H1 (cell line): ENCODE measurements around the gene HRH3. TPM values are rescaled to one million over a fixed set of nuclear protein-coding genes. Genes with fewer than 3 reads are reported as not detected.
A peak's percentile ranks its signal among the peaks of the same experiment; 100 is the strongest.

Experiments
- CTCF ChIA-PET: fragments of 300-600 bp; sonication (Branson Sonifier 250); formaldehyde crosslinking; loops from one replicate; lab custom pipeline; 2021; ENCODE audit not compliant: partially characterized antibody; lab: Charles Lee
- POLR2A ChIA-PET: fragments of 300-600 bp; sonication (Branson Sonifier 250); formaldehyde crosslinking; loops from one replicate; lab custom pipeline; 2021; ENCODE audit warnings: inconsistent platforms; ENCODE audit not compliant: partially characterized antibody; lab: Charles Lee
- DNase-seq, 2 experiments: peaks; one replicate each; pipeline versions ENCODE4 v3.0.0 to v3.0.0-alpha.2; 2010 to 2022; ENCODE audit warnings: low spot score in 2 of 2, low read depth in 1 of 2, mixed read lengths in 1 of 2
- FAIRE-seq: peaks from 2 replicates; lab custom pipeline; 2011; peaks lifted over from hg19 to GRCh38; lab: Jason Lieb, UNC
- H2AFZ ChIP-seq: 2 replicates; pipeline ENCODE4 v1.8.1; 2012; ENCODE audit warnings: low read length, inconsistent platforms
- H2AK5ac ChIP-seq: 2 replicates; pipeline ENCODE4 v1.6.1; 2013; ENCODE audit warnings: low read depth, low read length
- H2BK120ac ChIP-seq: replicated peaks from 2 replicates; pipeline ENCODE3; 2013; ENCODE audit warnings: low read depth, low read length, inconsistent platforms
- H2BK12ac ChIP-seq: 2 replicates; pipeline ENCODE4 v1.6.1; 2013; ENCODE audit warnings: low read depth, low read length
- H2BK15ac ChIP-seq: 2 replicates; pipeline ENCODE4 v1.6.1; 2013; ENCODE audit warnings: low read length
- H2BK20ac ChIP-seq: 2 replicates; pipeline ENCODE4 v1.6.1; 2013; ENCODE audit warnings: low read length
- H2BK5ac ChIP-seq: 2 replicates; pipeline ENCODE4 v1.6.1; 2013; ENCODE audit warnings: low read depth, low read length
- H3K14ac ChIP-seq: 2 replicates; pipeline ENCODE4 v1.6.1; 2013; ENCODE audit warnings: inconsistent platforms; ENCODE audit not compliant: insufficient read length
- H3K18ac ChIP-seq: 2 replicates; pipeline ENCODE4 v1.6.1; 2013; ENCODE audit warnings: low read length; ENCODE audit errors: extremely low read depth
- H3K23ac ChIP-seq: 2 replicates; pipeline ENCODE4 v1.6.1; 2013; ENCODE audit warnings: inconsistent platforms; ENCODE audit not compliant: insufficient read length
- H3K23me2 ChIP-seq: 2 replicates; pipeline ENCODE4 v1.6.1; 2013; ENCODE audit warnings: low read depth, low read length
- H3K27ac ChIP-seq: 2 replicates; pipeline ENCODE4 v1.6.1; 2011; ENCODE audit warnings: low read depth, low read length, inconsistent platforms
- H3K27me3 ChIP-seq, 4 experiments: replicated peaks in 1 of 4; 1 replicate in 1 of 4; 2 replicates in 3 of 4; pipeline versions ENCODE4 v1.6.1 to v1.8.1; 2011 to 2013; ENCODE audit warnings: low read length in 3 of 4, mild to moderate bottlenecking in 3 of 4, inconsistent platforms in 2 of 4, mixed read lengths in 2 of 4, moderate library complexity in 1 of 4; ENCODE audit not compliant: control insufficient read depth in 3 of 4, insufficient read depth in 3 of 4; ENCODE audit errors: extremely low read depth in 1 of 4
- H3K36me3 ChIP-seq, 4 experiments: 2 replicates each; pipeline versions ENCODE4 v1.6.1 to v1.8.1; 2011 to 2013; ENCODE audit warnings: mild to moderate bottlenecking in 4 of 4, low read length in 3 of 4, moderate library complexity in 2 of 4, control low read depth in 1 of 4, inconsistent platforms in 1 of 4; ENCODE audit not compliant: insufficient read depth in 4 of 4, control insufficient read depth in 2 of 4
- H3K4ac ChIP-seq: replicated peaks from 2 replicates; pipeline ENCODE3; 2013; ENCODE audit warnings: low read length, low read depth, mixed read lengths, inconsistent platforms; ENCODE audit not compliant: insufficient read length
- H3K4me1 ChIP-seq, 4 experiments: replicated peaks in 1 of 4; 1 replicate in 1 of 4; 2 replicates in 3 of 4; pipeline versions ENCODE4 v1.6.1 to v1.8.1; 2011 to 2013; ENCODE audit warnings: low read length in 3 of 4, inconsistent platforms in 2 of 4, mixed read lengths in 1 of 4; ENCODE audit not compliant: insufficient read depth in 4 of 4, control insufficient read depth in 3 of 4
- H3K4me2 ChIP-seq, 2 experiments: 2 replicates each; pipeline versions ENCODE4 v1.6.1 to v1.8.1; 2011 to 2013; ENCODE audit warnings: low read depth in 2 of 2, low read length in 2 of 2, control low read depth in 1 of 2, inconsistent platforms in 1 of 2, mild to moderate bottlenecking in 1 of 2; ENCODE audit not compliant: insufficient read depth in 1 of 2
- H3K4me3 ChIP-seq, 4 experiments: fragments of 200-600, 300-600 bp in 1 of 4; sonication (generic), shearing (Covaris generic), sonication (Bioruptor Twin) in 1 of 4; 2 replicates each; pipeline versions ENCODE4 v1.5.1 to v1.8.1; 2011 to 2016; ENCODE audit warnings: low read length in 4 of 4, low read depth in 3 of 4, control low read depth in 2 of 4, inconsistent platforms in 2 of 4, mild to moderate bottlenecking in 2 of 4, mixed read lengths in 1 of 4, moderate library complexity in 1 of 4; ENCODE audit not compliant: insufficient read depth in 2 of 4; ENCODE audit errors: extremely low read depth in 1 of 4
- H3K56ac ChIP-seq: replicated peaks from 2 replicates; pipeline ENCODE3; 2013; ENCODE audit warnings: low read depth, mild to moderate bottlenecking, mixed read lengths, low read length, inconsistent platforms; ENCODE audit not compliant: insufficient read length
- H3K79me1 ChIP-seq: 2 replicates; pipeline ENCODE4 v1.6.1; 2013; ENCODE audit warnings: low read depth, low read length, control low read depth
- H3K79me2 ChIP-seq, 2 experiments: 2 replicates each; pipeline versions ENCODE4 v1.6.1 to v1.8.1; 2012 to 2013; ENCODE audit warnings: low read length in 2 of 2, mild to moderate bottlenecking in 2 of 2, inconsistent platforms in 1 of 2; ENCODE audit not compliant: insufficient read depth in 2 of 2, control insufficient read depth in 1 of 2
- H3K9ac ChIP-seq, 4 experiments: replicated peaks in 1 of 4; 1 replicate in 1 of 4; 2 replicates in 3 of 4; pipeline versions ENCODE4 v1.6.1 to v1.8.1; 2011 to 2013; ENCODE audit warnings: low read depth in 3 of 4, low read length in 3 of 4, control low read depth in 2 of 4, mild to moderate bottlenecking in 2 of 4, moderate library complexity in 2 of 4, inconsistent platforms in 1 of 4; ENCODE audit errors: extremely low read depth in 1 of 4
- H3K9me3 ChIP-seq, 2 experiments: 2 replicates each; pipeline versions ENCODE4 v1.6.1 to v1.8.1; 2012 to 2013; ENCODE audit warnings: mild to moderate bottlenecking in 2 of 2, moderate library complexity in 2 of 2, control low read depth in 1 of 2, inconsistent platforms in 1 of 2, low read depth in 1 of 2, low read length in 1 of 2, mixed read lengths in 1 of 2; ENCODE audit not compliant: insufficient read depth in 2 of 2
- H4K20me1 ChIP-seq, 2 experiments: replicated peaks in 1 of 2; 2 replicates each; pipeline versions ENCODE3 to v1.8.1; 2011 to 2013; ENCODE audit warnings: inconsistent platforms in 2 of 2, low read length in 2 of 2, mild to moderate bottlenecking in 1 of 2; ENCODE audit not compliant: insufficient read depth in 2 of 2, control insufficient read depth in 1 of 2
- H4K5ac ChIP-seq: 2 replicates; pipeline ENCODE4 v1.6.1; 2013; ENCODE audit warnings: low read length, low read depth, mixed read lengths, inconsistent platforms; ENCODE audit not compliant: insufficient read length
- H4K8ac ChIP-seq: 2 replicates; pipeline ENCODE4 v1.8.0; 2013; ENCODE audit warnings: mild to moderate bottlenecking, moderate library complexity, low read length, inconsistent platforms; ENCODE audit not compliant: insufficient read depth; ENCODE audit errors: extremely low read depth
- H4K91ac ChIP-seq: replicated peaks from 2 replicates; pipeline ENCODE3; 2013; ENCODE audit warnings: low read length, mixed read lengths, inconsistent platforms; ENCODE audit not compliant: insufficient read length
- POLR2AphosphoS5 ChIP-seq: IDR thresholded peaks from 2 replicates; pipeline ENCODE4 v1.6.1; 2011; ENCODE audit warnings: low read depth, low read length
- YY1 ChIP-seq: IDR thresholded peaks from 2 replicates; pipeline ENCODE4 v1.6.1; 2011; ENCODE audit warnings: low read depth, mild to moderate bottlenecking, low read length
- WGBS, 2 experiments: shearing (Covaris generic) in 1 of 2; methylation state at CpG; one replicate each; pipeline versions ENCODE4 v1.1.6 to v1.1.7; 2013 to 2015; ENCODE audit warnings: low lambda C conversion rate in 2 of 2, mixed read lengths in 2 of 2, inconsistent platforms in 1 of 2, low coverage in 1 of 2, missing lambda C conversion rate in 1 of 2; ENCODE audit not compliant: insufficient replicate concordance in 2 of 2, insufficient coverage in 1 of 2, insufficient read length in 1 of 2; ENCODE audit errors: extremely low coverage in 1 of 2, missing lambda C conversion rate in 1 of 2; 5-methylcytosine and 5-hydroxymethylcytosine counted together
- polyA plus RNA-seq, 7 experiments: library from polyadenylated mRNA; depleted of rRNA in 3 of 7; stranded (reverse) in 5 of 7; unstranded in 2 of 7; fragments of >200 nt in 5 of 7; fragments of 200-250 nt in 2 of 7; gene quantifications; 1 replicate in 5 of 7; 2 replicates in 1 of 7; 4 replicates in 1 of 7; pipeline versions ENCODE4 v1.2.1 to v1.2.3, GENCODE V29; 2011 to 2013; ENCODE audit warnings: missing spikeins in 2 of 7, mixed read lengths in 2 of 7
- total RNA-seq: library from RNA; stranded (reverse); fragmentation: NEBNext Ultra II Directional; extraction: Animal tissue kit (Norgen Biotek cat#: 25700); gene quantifications from 2 replicates; pipeline ENCODE4 v1.2.1, GENCODE V29; 2021

HRH3 gene
- total and polyA plus RNA-seq, 2 of the 8 experiments (the other 6 are each of a cell fraction or from before 2014, with no cell fraction given): 2.0 to 4.5 TPM

- H2BK15ac ChIP-seq: no peak overlapping the region
- POLR2A ChIA-PET: interaction anchor here (0.6 kb wide), 1 partner anchor 181 kb away, joined by 3 read pairs; no protein-coding TSS in a partner anchor
Measured at GRCh38 chr20:62176866-62177265, 43.2 kb downstream of the HRH3 start.

More at GRCh38 chr20:62176866-62177265, 43.2 kb downstream of the HRH3 start:
- H2BK12ac ChIP-seq: no peak overlapping the region
- no peak overlapping the region for H3K4me3 ChIP-seq
- H3K27ac ChIP-seq: no peak overlapping the region
- H3K79me2 ChIP-seq: no peaks in the 10 kb centered on the region
- H3K18ac ChIP-seq: no peak overlapping the region
- TF ChIP-seq POLR2AphosphoS5 (0 out of 2 replicates have a peak, but pooled peaks have one; percentile 12), YY1 (no peak)
- WGBS, 2 experiments: 90% methylated on average over 15 of the region's 15 CpGs; no CpG with 5 or more reads in 1 of the 2 experiments
- H3K4ac ChIP-seq: no peak overlapping the region
- CTCF ChIA-PET: interaction anchor here (0.6 to 2.0 kb wide), 3 partner anchors 10 to 147 kb away, joined by 3 to 6 read pairs (median 4); no protein-coding TSS in a partner anchor
- peaks cover 0 to 4% of the 10 kb centered on the region in 2 experiments for H4K20me1 ChIP-seq
- no peak overlapping the region for H4K8ac ChIP-seq
- H3K9ac ChIP-seq: no peak overlapping the region
- DNase-seq: no peak
- H2BK120ac ChIP-seq: no peak overlapping the region
- H3K23ac ChIP-seq: no peak overlapping the region
- no peak overlapping the region for H4K91ac ChIP-seq
- H3K14ac ChIP-seq: no peak overlapping the region
- no peak overlapping the region for H3K4me2 ChIP-seq
- H4K5ac ChIP-seq: no peak overlapping the region
- H3K79me1 ChIP-seq: no peaks in the 10 kb centered on the region
- H3K27me3 ChIP-seq: no peaks in the 10 kb centered on the region
- H3K56ac ChIP-seq: no peak overlapping the region
- H2BK20ac ChIP-seq: no peak overlapping the region
- peaks cover 2 to 26% (median 13%) of the 10 kb centered on the region in 4 experiments; a peak in 6 of 8 replicates for H3K36me3 ChIP-seq
- no peaks in the 10 kb centered on the region for H3K23me2 ChIP-seq
- H3K9me3 ChIP-seq: no peaks in the 10 kb centered on the region
- no peak overlapping the region for H2BK5ac ChIP-seq
- H2AK5ac ChIP-seq: no peak overlapping the region
- H3K4me1 ChIP-seq: no peaks in the 10 kb centered on the region; a peak in 1 of 7 replicates
- no peak overlapping the region for H2AFZ ChIP-seq
- FAIRE-seq: no peak
